NB4 (cell line): Measurements from ENCODE around the gene AKIRIN2.

ENCODE experiments used
- DNase-seq: peaks from one replicate; pipeline ENCODE4 v3.0.0; 2010; ENCODE audit warnings: low read depth
- H3K4me3 ChIP-seq: one replicate; pipeline ENCODE4 v1.5.1; 2011; ENCODE audit warnings: mild to moderate bottlenecking, low read depth, low read length, moderate library complexity
- MAX ChIP-seq: IDR thresholded peaks from 2 replicates; pipeline ENCODE4 v1.6.1; 2011; ENCODE audit warnings: low read depth, low read length
- MYC ChIP-seq: IDR thresholded peaks from 2 replicates; pipeline ENCODE4 v1.6.1; 2011; ENCODE audit warnings: low read depth, low read length
- POLR2A ChIP-seq: IDR thresholded peaks from 2 replicates; pipeline ENCODE4 v1.6.1; 2011; ENCODE audit warnings: mild to moderate bottlenecking; ENCODE audit not compliant: insufficient read length; ENCODE audit errors: extremely low read depth
- TF ChIP-seq, protein P1 (sequence below): IDR thresholded peaks from one replicate; pipeline ENCODE4 v1.5.1; 2012; ENCODE audit warnings: low read depth, low read length

The AKIRIN2 gene

DNA sequence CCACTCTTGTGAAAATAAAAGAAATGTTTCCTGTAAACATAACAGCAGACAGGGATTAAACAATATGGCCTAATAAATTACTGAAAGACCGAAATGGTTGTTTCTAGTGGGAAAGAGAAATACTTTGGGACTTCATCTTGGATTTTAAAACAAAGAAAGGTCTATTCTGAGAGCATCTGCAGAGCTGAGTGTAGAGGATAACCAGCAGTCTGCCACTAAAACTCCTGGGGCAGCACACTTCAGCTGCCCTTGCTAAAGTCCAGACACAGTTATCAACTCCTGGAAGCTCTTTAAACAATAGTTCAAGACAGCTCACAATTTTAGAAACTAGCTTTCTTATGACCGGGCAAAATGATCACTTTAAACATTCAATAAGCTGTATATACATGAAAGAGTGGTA lies 38.6 kb downstream of the AKIRIN2 start:
- no peak for DNase-seq
- no peak for TF ChIP-seq MYC
- TF ChIP-seq POLR2A: no peak
- TF ChIP-seq MAX: no peak
- TF ChIP-seq, protein P1, sequence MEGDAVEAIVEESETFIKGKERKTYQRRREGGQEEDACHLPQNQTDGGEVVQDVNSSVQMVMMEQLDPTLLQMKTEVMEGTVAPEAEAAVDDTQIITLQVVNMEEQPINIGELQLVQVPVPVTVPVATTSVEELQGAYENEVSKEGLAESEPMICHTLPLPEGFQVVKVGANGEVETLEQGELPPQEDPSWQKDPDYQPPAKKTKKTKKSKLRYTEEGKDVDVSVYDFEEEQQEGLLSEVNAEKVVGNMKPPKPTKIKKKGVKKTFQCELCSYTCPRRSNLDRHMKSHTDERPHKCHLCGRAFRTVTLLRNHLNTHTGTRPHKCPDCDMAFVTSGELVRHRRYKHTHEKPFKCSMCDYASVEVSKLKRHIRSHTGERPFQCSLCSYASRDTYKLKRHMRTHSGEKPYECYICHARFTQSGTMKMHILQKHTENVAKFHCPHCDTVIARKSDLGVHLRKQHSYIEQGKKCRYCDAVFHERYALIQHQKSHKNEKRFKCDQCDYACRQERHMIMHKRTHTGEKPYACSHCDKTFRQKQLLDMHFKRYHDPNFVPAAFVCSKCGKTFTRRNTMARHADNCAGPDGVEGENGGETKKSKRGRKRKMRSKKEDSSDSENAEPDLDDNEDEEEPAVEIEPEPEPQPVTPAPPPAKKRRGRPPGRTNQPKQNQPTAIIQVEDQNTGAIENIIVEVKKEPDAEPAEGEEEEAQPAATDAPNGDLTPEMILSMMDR: no peak

GRCh38 chr6:87661503-87661902 lies 40.5 kb downstream of the AKIRIN2 start:
- no peak for DNase-seq
- no peak overlapping the region for H3K4me3 ChIP-seq
- no peak for TF ChIP-seq MAX
- no peak for TF ChIP-seq MYC
- TF ChIP-seq, protein P1: no peak
- TF ChIP-seq POLR2A: no peak

More for the DNA sequence above, 38.6 kb downstream of the AKIRIN2 start:
- no peak overlapping the region for H3K4me3 ChIP-seq

GRCh38 chr6:87661016-87661415 lies 41.0 kb downstream of the AKIRIN2 start:
- H3K4me3 ChIP-seq: no peak overlapping the region
- TF ChIP-seq MAX (no peak), POLR2A (no peak), MYC (no peak)
- TF ChIP-seq, protein P1: no peak
- peak; percentile 43 for DNase-seq

DNA sequence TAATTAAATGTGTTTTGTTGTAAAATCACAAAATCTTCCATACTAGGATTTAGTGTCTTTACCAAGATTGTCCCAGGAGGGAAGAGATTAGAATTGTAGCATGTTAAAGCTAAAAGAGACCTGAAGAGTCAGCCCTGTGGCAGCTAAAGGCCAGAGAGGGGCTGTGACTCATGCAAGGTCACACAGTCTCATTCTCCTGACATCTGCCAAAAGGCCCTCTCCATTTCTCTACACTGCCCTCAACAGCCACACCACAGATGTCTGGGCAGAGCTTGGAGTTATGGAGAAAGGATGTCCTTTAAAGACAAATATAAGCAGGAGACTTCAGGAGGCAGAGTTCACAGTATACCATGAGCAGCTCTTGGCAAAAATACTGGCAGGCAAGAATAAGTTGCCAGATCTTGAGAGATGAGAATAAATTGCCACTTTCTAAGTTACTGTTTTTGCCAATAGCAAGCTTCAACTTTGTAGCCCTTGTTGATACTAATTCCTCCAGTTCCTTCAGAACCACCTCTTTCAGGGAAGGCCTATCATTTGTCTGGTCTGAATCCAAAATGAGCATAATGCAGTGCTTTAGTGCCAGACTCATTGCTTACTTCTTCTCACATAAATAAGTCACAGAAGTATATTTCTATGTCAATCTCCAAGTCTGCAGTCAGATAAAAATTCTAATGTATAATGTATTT lies 41.7 kb downstream of the AKIRIN2 start:
- peak; percentile 34 for DNase-seq
- H3K4me3 ChIP-seq: no peak overlapping the region
- no peak for TF ChIP-seq MAX

DNA sequence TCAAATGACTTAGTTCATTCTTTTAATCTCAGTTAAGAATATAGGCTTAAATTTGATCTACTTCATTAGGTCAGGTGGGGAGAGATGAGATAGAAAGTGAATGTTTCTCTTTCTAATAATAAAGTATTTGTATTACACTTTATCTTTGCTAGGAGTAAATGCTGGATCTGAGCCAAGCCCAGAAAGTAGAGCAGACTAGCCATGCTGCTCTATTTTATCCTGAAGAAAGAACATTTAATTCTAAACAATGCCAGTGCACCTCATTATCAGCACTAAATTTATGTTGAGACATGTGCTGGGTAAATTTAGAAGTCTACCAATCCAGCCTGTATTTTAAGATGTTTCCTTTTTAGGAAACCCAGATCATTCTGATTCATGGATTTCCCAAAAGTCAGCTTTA lies 43.5 kb downstream of the AKIRIN2 start:
- H3K4me3 ChIP-seq: no peak overlapping the region
- DNase-seq: no peak
- TF ChIP-seq, protein P1: no peak

GRCh38 chr6:87656857-87657256 lies 45.2 kb downstream of the AKIRIN2 start:
- TF ChIP-seq MYC: no peak
- TF ChIP-seq, protein P1: no peak
- TF ChIP-seq POLR2A: no peak
- TF ChIP-seq MAX: no peak
- H3K4me3 ChIP-seq: no peak overlapping the region
- no peak for DNase-seq
